OCI-LY7 (cell line): Measurements from ENCODE around the gene PAX9. TPM values are rescaled to one million over a fixed set of nuclear protein-coding genes. Genes with fewer than 3 reads are reported as not detected.

ENCODE experiments used
- BruUV-seq: library from RNA; stranded (reverse); fragments of 400-500 nt; replicated peaks from 2 replicates; lab custom pipeline; 2021; lab: Mats Ljungman, UMichigan
- CTCF ChIA-PET: fragments of 300-600 bp; sonication (Branson Sonifier 250); formaldehyde crosslinking; loops from one replicate; lab custom pipeline; 2022; ENCODE audit warnings: antibody characterized with exemption; ENCODE audit not compliant: unreplicated experiment; lab: Charles Lee
- POLR2A ChIA-PET: fragments of 300-600 bp; sonication (Branson Sonifier 250); formaldehyde crosslinking; loops from one replicate; lab custom pipeline; 2022; ENCODE audit warnings: antibody characterized with exemption; lab: Charles Lee
- DNase-seq: peaks from one replicate; pipeline ENCODE4 v3.0.0-alpha.2; 2015; ENCODE audit warnings: low spot score
- H2AFZ ChIP-seq: fragments of 200-600 bp; sonication (generic), shearing (Covaris generic); 2 replicates; pipeline ENCODE4 v1.6.1; 2014; ENCODE audit warnings: mild to moderate bottlenecking, antibody characterized with exemption, low read length, moderate library complexity
- H3K27ac ChIP-seq: fragments of 200-600 bp; sonication (generic); 2 replicates; pipeline ENCODE4 v1.5.1; 2014; ENCODE audit warnings: mixed run types, low read depth, mild to moderate bottlenecking, moderate library complexity, low read length, inconsistent platforms; ENCODE audit not compliant: poor library complexity, severe bottlenecking
- H3K36me3 ChIP-seq: fragments of 200-600 bp; sonication (generic); 2 replicates; pipeline ENCODE4 v1.6.1; 2014; ENCODE audit warnings: mild to moderate bottlenecking, antibody characterized with exemption, low read length, moderate library complexity, mixed read lengths; ENCODE audit not compliant: insufficient read depth
- H3K4me1 ChIP-seq: fragments of 200-600 bp; sonication (generic); 2 replicates; pipeline ENCODE4 v1.5.1; 2014; ENCODE audit warnings: mild to moderate bottlenecking, low read length; ENCODE audit not compliant: insufficient read depth, poor library complexity, severe bottlenecking
- H3K4me2 ChIP-seq: fragments of 200-600 bp; sonication (generic); 2 replicates; pipeline ENCODE4 v1.6.1; 2014; ENCODE audit warnings: mild to moderate bottlenecking, low read length
- H3K4me3 ChIP-seq: fragments of 200-600 bp; sonication (generic); 2 replicates; pipeline ENCODE4 v1.5.1; 2014; ENCODE audit warnings: mild to moderate bottlenecking, low read depth, low read length; ENCODE audit not compliant: poor library complexity, severe bottlenecking
- H3K79me2 ChIP-seq: fragments of 200-600 bp; sonication (generic); 2 replicates; pipeline ENCODE4 v1.6.1; 2016; ENCODE audit warnings: low read depth, mild to moderate bottlenecking, low read length, moderate library complexity, mixed read lengths; ENCODE audit not compliant: insufficient read depth
- H3K9me2 ChIP-seq: fragments of 200-600 bp; sonication (generic); 2 replicates; pipeline ENCODE4 v1.6.1; 2016; ENCODE audit warnings: mild to moderate bottlenecking, low read length, mixed read lengths; ENCODE audit not compliant: insufficient read depth
- H3K9me3 ChIP-seq: fragments of 200-600 bp; sonication (generic); 2 replicates; pipeline ENCODE4 v1.6.1; 2014; ENCODE audit warnings: mild to moderate bottlenecking, mixed run types, low read length, mixed read lengths
- H4K20me1 ChIP-seq: fragments of 200-600 bp; sonication (generic); 2 replicates; pipeline ENCODE4 v1.6.1; 2014; ENCODE audit warnings: mild to moderate bottlenecking, antibody characterized with exemption, low read length, moderate library complexity, mixed read lengths; ENCODE audit not compliant: insufficient read depth
- EZH2phosphoT487 ChIP-seq: fragments of 200-600 bp; sonication (generic); IDR thresholded peaks from 2 replicates; pipeline ENCODE4 v1.6.1; 2018; ENCODE audit warnings: low read depth, borderline replicate concordance, mild to moderate bottlenecking, mixed run types, antibody characterized with exemption, low read length, moderate library complexity, mixed read lengths
- intact Hi-C: fragments of 100-400 bp; cut with micrococcal nuclease; formaldehyde crosslinking; loops from one replicate; pipeline ENCODE4 v1.10.0; 2022; ENCODE audit not compliant: unreplicated experiment
- total RNA-seq, 2 experiments: library from RNA; depleted of rRNA in 1 of 2; stranded (reverse); fragments of >200 nt in 1 of 2; shearing (Covaris generic) in 1 of 2; gene quantifications; 2 replicates each; pipeline ENCODE4 v1.2.3, GENCODE V29; 2014 to 2022
- TF ChIP-seq, protein P1 (sequence below): fragments of 200-600 bp; sonication (generic); conservative IDR thresholded peaks from 2 replicates; pipeline ENCODE4 v1.5.1; 2014; ENCODE audit warnings: mild to moderate bottlenecking, antibody characterized with exemption, low read length, moderate library complexity, mixed read lengths

The PAX9 gene
- total RNA-seq, 2 experiments from 2014 or later = 2.3 to 4.4 TPM

DNA sequence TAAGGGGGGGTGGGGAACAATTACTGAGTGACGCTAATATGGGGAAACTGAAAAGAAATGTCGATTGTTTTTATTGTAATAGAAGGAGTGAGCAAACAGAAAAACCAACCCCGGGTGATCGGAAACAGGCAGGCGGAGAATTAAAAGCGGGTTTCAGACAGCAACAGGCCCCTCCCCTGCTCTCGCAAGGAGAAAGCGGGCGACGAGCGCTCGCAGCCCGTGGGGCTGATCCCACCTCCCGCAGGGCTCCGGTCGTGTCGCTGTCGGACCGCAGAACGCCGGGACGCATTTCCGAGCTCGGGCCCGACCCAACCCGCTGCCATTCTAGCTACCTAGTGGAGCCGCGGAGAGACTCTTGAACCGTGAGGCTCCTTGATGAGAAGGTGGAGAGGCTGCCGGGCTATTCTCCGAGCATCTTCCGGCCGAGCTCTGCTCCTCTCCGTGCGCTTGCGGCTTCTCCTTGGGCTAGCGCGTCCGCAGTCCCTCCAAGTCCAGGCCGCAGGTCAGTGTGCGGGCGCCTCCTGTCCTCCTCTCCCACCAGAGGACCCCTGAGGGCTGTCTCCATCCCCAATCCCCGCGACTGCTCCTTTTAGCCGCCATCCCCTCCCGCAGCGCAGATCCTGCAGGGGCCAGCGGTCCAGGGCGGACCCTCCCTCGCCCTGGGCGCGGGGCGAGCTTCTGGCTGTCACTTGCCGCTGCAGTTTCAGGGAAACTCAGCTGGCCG, 4.1 kb upstream of the PAX9 start:
- TF ChIP-seq, protein P1, sequence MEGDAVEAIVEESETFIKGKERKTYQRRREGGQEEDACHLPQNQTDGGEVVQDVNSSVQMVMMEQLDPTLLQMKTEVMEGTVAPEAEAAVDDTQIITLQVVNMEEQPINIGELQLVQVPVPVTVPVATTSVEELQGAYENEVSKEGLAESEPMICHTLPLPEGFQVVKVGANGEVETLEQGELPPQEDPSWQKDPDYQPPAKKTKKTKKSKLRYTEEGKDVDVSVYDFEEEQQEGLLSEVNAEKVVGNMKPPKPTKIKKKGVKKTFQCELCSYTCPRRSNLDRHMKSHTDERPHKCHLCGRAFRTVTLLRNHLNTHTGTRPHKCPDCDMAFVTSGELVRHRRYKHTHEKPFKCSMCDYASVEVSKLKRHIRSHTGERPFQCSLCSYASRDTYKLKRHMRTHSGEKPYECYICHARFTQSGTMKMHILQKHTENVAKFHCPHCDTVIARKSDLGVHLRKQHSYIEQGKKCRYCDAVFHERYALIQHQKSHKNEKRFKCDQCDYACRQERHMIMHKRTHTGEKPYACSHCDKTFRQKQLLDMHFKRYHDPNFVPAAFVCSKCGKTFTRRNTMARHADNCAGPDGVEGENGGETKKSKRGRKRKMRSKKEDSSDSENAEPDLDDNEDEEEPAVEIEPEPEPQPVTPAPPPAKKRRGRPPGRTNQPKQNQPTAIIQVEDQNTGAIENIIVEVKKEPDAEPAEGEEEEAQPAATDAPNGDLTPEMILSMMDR = no peak
- TF ChIP-seq EZH2phosphoT487 = no peak
- no peak overlapping the region for H3K27ac ChIP-seq
- H3K4me2 ChIP-seq = no peak overlapping the region
- ChIA-PET POLR2A (interaction anchor here (0.7 kb wide), 1 partner anchor 126 kb away, joined by 3 read pairs; no protein-coding TSS in a partner anchor), CTCF (no interaction called here)
- peaks cover 12% of the 10 kb centered on the region for H3K4me1 ChIP-seq
- no peaks in the 10 kb centered on the region for H3K79me2 ChIP-seq
- DNase-seq = no peak
- no peaks in the 10 kb centered on the region for H3K9me2 ChIP-seq
- H3K9me3 ChIP-seq = no peaks in the 10 kb centered on the region
- H3K36me3 ChIP-seq = no peaks in the 10 kb centered on the region
- intact Hi-C loops = no loop called here
- H2AFZ ChIP-seq = no peak overlapping the region
- no TSS peak for BruUV-seq
- H3K4me3 ChIP-seq = no peak overlapping the region
- H4K20me1 ChIP-seq = no peaks in the 10 kb centered on the region; the same call in 1 of the 2 replicates

DNA sequence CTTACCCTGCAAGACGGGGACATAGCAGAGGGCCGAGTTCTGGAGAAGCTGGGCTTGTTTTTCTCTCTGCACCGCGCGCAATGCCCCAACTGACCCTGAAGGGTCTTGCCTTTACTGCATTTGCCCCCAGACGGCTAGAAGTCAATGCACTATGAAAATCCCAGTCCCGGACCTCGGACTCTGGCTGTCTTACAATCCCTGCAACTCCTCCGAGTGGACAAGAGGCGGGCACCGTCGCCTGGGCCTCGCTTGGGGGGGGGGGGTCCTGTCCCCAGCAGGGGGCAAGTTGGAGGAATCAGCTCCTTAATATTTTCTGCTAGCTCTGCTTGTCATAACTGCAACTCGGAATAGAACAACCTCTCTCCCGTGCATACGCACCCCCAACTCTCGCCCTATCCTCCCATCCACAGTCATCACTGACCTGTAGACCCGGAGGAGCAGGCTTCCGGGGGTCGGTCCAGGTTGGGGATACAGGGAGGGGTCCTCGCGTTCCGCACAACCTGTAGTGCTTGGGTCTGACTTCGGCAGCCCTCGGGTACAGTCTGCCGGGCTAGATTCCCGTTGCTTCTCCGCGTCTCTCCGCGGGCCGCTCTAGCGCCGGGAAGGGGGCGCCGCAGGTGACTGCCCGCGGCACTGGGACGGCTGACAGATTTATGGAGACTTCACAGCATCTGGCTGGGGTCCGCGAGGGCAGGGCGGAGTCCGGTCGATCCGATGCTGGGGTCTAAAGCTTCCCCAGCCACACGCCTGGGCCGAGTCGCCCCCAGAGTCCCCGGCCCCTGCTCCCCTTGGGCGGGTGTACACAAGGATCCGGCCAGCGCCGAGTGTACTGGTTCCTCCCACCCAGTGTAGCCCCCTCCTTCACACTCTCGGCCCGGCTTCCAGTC, 3.3 kb upstream of the PAX9 start:
- H2AFZ ChIP-seq = no peak overlapping the region
- no peak overlapping the region for H3K4me3 ChIP-seq
- H3K79me2 ChIP-seq = no peaks in the 10 kb centered on the region
- POLR2A ChIA-PET = interaction anchor here (0.7 kb wide), 1 partner anchor 126 kb away, joined by 3 read pairs; no protein-coding TSS in a partner anchor
- CTCF ChIA-PET = no interaction called here
- H3K9me2 ChIP-seq = no peaks in the 10 kb centered on the region
- no peaks in the 10 kb centered on the region for H3K36me3 ChIP-seq
- H3K27ac ChIP-seq = no peak overlapping the region
- H3K4me1 ChIP-seq = peaks cover 12% of the 10 kb centered on the region
- intact Hi-C loops = no loop called here
- no peak overlapping the region for H3K4me2 ChIP-seq
- no peak for DNase-seq
- BruUV-seq = no TSS peak
- H4K20me1 ChIP-seq = no peaks in the 10 kb centered on the region
- no peaks in the 10 kb centered on the region for H3K9me3 ChIP-seq
- TF ChIP-seq, protein P1 = no peak
- no peak for TF ChIP-seq EZH2phosphoT487
